ENCODE results near the gene FAM117B.

FAM117B gene

DNA sequence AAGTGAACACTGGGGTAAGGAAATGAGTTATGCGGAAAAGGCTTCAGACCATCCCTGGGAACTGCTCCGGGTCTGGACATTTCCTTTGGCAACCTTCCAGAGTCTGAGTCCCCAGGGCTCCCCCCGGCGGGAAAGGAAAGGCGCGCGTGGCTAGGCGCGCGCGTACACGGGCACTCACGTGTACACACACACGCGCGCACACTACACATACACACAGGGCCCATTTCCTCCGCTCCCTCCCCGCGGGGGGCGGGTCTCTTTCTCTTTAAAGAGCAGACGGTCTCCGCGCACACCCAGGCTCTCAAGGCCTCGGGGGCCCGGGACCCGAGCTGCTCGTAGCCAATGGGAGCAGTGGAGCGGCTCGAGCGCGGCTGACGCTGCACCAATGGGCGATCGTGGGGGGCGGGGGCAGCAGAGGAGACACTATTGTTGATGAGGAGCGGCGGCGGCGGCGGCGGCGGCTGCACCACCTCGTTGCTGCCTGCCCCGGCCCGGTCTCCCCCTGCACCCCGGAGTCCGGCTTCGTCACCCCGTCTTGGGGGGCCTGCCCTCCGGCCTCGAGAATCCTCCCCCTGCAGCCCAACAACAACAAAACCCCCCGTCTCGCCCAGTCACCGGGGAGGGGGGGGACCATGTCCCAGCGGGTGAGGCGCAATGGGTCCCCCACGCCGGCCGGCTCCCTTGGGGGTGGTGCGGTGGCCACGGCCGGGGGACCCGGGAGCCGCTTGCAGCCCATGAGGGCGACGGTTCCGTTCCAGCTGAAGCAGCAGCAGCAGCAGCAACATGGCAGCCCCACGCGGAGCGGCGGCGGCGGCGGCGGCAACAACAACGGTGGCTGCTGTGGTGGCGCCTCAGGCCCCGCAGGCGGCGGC, at the start of gene FAM117B:
Gene FAM117B (plus strand): TSS at position 414 of the 872 bp plus-strand sequence. CDS start 219 bp downstream, at position 633.
- DNase-seq (ENCODE audit: low read depth, low spot score) = peak; percentile 80

DNA sequence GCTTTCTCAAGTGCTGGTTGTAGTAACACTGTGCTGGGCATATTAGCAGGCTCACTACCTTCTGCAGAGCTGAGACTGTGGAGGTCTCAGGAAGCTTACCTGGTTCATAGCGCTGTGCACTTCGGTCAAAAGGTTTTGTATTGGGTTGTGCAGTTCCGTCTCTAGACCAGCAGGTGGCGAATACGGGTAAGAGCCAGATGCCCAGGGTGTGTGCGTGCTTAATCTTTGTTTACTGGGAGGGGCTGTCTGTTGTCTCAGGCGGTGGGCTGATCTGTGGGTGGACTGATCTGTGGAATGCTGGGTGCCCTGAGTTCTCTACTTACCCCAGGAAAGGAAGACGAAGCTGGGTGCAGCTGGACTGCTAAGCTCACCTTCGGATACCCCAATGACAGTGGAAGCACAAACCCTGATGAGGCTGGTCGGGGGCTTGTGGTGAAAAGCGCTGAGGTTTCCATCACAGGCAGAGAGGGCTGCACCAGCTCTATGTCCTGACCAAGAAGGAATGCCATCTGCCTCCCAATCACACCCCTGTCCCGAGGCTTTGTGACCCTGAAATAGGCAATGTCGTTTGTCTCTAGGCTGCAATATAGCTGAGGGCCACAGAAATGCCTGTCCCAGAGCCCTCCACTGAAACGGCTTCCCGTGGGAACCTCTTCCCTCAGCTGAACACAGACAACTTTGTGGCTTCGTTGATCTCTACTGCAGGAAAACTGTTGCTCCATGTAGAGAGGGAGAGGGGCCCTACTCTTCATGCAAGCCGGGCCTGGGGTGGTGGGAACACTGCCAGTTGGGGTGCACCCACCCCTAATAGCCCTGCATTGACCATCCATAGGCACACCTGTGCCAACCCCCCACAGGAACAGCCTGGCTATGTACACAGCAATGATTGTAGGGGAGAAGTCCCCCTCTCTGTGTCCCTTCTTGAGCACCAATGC, 45.9 kb upstream of the FAM117B start:
- DNase-seq (ENCODE audit: low read depth, low spot score) = peak; percentile 54

DNA sequence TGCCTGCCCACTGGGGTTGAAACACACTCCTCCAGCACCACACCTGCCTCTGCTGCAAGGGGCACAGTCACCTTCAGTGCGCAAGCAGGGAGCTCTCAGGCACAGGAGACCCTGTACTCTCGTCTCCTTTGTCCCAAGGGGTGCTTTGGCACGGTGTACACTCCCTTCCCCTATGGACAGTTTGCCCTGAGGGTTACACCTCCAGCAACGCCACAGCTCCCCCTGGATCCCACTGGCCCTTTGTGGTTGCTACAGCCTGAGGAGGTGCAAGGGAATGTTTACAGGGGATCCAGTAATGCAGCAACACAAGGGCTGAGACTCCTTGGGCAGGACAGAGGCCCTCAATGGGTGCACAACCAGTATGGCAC, 45.2 kb upstream of the FAM117B start:
- DNase-seq (ENCODE audit: low read depth, low spot score) = no peak

DNA sequence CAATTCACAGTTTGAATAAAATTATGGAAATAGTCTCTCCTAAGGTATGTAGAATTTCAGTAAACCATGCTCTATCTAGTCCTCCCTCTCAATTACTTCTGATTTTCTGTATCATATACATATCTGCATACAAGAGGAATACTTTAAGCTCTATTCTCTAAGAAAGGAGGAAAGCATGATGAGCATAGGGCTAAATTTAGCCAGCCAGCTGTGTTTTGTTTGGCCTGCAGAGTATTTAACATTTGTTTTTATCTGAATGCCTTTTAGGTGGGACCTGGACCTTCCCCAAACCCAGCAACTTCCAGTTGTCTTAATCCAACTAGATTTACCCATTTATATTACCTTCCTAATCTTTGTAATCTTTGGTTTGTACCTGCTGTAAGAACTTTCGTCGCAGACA, 42.2 kb upstream of the FAM117B start:
- no peak for DNase-seq (ENCODE audit: low read depth, low spot score)

DNA sequence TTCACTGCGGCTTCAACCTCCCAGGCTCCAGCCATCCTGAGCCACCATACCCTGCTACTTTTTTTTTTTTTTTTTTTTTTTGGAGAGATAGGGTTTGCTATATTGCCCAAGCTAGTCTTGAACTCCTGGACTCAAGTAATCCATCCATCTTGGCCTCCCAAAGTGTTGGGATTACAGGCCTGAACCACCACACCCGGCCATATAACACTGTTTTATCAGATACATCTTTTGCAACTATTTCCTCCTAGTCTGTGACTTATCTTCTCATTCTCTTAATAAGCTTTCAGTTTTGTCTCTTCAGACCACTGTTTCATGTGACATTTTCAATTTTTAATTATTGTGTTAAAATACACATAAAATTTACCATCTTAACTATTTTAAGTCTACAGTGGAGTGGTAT, 35.7 kb upstream of the FAM117B start:
- DNase-seq (ENCODE audit: low read depth, low spot score) = no peak

DNA sequence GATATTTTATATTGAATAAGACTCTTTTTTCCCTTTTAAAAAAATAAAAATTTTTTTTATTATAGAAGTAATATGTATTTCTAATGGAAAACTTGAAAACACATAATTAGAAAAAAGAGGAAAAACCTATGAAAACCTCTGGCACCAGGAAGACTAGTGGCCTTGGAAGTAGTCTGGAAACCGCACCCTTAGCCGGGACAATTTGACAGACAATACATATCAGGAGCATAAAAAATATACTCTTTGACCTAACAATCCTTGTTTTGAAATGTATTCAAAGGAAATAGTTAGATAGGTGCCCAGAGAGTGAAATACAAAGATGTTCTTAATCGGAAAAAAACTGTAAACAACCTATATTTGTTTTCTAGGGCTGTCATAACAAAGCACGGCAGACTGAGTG, 34.9 kb upstream of the FAM117B start:
- no peak for DNase-seq (ENCODE audit: low read depth, low spot score)

DNA sequence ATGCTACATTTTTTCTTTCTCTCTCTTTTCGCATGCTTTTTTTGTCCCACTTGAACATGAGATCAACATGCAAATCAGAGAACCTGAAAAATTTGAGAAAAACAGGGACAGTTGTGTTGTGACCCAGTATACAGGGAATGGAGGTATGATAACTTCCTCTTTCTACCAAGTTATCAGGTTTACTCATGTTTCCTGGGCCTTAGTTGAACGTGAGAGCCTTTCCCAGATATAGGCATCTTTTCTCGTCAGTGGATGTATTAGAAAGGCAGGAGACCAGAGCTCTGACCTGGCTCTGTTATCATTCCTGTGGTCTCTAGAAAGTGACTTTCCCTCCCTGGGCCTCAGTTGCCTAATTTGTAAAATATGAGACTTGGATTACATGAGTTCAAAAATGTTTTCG, 30.1 kb upstream of the FAM117B start:
- DNase-seq (ENCODE audit: low read depth, low spot score) = no peak

DNA sequence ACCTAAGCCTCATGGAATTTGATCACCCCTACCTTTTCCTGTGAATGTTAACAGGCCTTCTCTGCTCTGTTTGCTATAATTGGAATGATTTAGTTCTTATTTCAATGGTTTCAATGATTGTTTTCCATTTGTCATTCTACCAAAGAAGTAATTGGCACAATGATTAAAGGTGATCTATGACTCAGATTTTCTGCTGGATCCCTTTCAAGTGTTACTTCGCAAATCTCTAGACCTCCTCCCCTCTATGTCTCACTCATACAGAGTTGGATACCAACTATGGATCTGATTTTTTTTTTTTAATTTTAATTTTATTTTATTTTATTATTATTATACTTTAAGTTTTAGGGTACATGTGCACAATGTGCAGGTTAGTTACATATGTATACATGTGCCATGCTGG, 29.6 kb upstream of the FAM117B start:
- no peak for DNase-seq (ENCODE audit: low read depth, low spot score)

DNA sequence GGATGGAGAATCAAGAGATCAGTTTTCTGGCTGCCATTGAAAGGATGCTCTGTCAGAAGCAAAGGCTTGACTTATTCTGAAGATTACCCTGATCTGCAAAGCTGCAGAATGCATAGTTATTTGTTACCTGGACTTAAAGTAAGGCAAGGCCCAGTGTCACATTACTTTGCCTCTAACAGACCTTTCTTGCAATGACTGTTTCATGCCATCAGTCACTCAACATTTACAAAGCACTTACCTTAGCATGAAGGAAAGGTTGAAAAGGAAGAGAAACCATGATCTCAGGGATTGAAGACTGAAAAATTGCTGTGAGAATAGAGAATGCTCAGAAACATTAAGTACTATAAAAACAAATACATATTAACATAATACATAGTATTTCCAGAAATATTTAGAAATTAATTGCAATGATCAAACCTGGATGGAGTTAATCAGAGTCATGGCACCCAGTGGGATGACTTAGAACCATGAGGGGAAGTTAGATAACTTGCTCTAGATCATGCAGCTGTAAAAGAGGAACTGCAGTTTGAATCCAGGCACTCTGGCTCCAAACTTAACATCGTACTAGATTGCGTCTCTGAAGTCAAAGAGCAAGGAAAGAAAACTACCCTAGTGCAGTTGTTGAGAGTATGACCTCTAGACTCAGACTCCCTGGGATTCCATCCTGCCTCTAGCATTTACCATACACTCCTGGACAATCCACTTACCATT, 26.5 kb upstream of the FAM117B start:
- DNase-seq (ENCODE audit: low read depth, low spot score) = no peak

DNA sequence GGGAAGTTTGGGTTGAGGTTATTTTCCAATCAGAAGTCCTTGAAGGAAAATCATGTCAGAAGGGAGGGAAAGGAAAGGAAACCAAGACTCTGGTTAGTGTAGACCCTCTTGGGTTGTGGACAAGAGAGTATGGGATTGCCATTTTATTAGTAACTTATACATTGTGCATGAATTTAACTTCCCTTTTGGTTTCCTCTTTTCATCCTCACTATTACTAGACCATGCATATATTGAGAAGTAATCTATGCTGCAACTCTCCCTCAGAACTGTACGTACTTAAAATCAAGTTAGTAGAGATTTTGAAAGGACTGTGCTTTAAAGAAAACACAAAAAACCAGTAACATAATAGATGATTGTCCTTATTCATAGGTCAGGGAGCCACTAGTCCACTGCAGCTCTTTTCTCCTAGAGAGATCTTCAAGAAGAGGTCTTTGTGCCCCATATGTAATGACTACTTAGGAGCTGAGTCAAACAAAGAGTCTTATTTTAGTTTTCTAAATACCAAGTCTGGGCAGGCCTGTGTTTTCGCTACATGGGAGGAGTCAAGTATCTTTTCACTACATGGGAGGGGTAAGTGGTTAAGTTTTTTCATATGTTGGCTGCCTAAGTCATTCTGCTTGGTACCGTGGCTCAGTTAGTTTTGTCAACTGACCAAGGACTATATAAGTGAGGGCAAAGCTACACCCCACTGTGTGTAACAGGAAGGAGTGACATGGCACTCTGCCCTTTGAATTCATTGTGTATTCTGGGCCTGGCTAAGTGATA, 25.2 kb upstream of the FAM117B start:
- no peak for DNase-seq (ENCODE audit: low read depth, low spot score)

DNA sequence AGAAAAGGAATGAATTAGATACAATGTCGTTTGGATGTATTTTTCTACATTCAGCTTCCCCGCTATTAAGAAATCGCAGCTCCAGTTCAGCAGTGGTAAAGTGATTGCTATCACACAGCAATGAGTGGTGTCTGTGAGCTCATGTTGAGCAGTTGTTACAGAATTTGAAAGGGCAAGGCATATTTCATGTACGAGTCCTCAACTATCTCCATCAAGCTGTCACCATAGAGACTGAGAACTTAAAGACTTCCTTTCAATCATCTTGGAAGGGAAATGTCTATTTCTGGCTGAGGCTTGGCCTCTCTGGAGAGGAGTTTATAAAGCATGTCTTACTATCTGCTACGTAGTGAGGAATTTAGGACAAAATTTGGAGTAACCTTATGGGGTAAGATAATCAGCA, 24.4 kb upstream of the FAM117B start:
- DNase-seq (ENCODE audit: low read depth, low spot score) = no peak

DNA sequence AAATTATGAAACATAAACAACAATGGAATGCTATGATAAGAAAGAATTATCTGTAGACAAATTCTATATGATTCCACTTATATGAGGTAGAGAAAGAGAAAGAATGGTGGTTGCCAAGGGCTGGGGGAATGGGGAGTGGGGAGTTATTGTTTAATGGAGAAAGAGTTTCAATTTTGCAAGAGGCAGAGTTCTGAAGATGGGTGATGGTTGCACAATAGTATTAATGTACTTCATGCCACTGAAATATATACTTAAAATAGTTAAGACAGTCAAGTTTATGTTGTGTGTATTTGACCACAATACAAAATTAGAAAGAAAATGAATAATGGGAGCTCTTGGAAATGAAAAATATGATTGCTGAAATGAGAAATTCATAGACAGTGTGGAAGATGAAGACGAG, 22.6 kb upstream of the FAM117B start:
- DNase-seq (ENCODE audit: low read depth, low spot score) = no peak

DNA sequence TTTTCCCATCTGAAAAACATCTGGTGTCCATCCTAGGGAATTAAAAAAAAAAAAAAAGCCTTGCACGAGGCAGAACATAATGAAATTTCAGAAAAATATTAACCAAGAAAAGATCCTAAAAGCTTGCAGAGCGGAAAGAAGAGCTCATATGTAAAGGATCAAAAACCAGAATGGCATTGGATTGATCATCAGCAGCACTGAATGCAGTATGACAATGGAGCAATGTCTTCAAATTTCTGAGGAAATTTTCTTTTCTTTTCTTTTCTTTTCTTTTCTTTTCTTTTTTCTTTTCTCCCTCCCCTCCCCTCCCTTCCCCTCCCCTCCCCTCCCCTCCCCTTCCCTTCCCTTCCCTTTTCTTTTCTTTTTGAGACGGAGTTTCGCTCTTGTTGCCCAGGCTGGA, 21.3 kb upstream of the FAM117B start:
- DNase-seq (ENCODE audit: low read depth, low spot score) = no peak

DNA sequence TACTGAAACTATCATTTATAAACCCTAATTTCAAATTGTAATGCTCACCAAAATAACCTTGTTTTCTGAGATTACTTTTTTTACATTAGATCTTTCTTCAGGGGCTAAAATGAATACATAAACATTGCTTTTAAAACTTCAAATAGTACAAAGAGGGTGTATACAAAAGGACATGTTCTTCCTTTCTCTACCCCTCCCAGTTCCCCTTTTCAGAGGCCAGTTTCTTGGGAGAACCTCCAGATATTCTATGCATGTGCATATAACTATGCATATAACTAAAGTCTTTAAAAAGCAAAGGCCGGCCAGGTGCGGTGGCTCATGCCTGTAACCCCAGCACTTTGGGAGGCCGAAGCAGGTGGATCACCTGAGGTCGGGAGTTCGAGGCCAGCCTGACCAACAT, 10.6 kb upstream of the FAM117B start:
- DNase-seq (ENCODE audit: low read depth, low spot score) = no peak

DNA sequence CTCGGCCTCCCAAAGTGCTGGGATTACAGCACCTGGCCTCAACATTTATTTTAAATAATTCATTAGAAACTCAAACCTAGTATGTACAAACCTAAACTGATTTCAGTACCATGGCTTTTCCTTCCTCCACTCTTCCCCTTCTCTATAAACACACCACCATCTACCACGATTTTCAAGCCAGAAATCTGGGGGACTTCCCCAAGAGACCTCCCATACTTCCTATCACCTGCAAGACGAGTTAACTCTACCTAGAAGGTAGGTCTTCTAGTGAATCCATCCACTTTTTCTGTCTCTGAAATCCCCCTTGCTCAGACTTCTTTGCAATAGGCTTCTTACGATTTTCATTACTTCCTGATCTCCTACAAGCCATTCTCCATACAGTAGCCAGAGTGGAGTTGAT, 7.7 kb upstream of the FAM117B start:
- DNase-seq (ENCODE audit: low read depth, low spot score) = no peak

DNA sequence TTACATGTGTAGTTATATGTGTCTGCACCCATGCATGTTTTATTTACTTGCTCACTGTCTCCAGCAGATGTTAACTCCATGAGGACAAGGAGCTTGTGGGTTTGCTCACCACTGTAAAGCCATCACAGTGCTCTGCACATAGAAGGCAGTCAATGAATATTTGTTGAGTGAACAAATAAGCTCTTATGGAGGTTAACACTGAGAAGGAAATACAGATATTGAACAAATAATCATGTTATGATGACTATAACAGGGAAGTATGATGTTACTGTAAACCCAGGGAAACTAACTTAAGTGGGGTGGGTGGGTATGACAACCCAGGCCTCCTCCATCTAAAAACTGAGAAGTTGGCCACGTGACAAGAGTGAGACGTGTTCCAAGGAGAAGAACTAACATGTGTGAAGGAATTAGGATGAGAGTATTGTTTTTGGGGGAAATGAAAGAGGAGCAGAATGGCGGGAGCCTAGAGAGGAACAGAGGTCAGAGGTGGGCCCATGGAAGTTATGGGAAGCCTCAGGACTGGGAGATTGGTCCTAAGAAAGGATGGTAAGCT, 6.0 kb upstream of the FAM117B start:
- no peak for DNase-seq (ENCODE audit: low read depth, low spot score)

DNA sequence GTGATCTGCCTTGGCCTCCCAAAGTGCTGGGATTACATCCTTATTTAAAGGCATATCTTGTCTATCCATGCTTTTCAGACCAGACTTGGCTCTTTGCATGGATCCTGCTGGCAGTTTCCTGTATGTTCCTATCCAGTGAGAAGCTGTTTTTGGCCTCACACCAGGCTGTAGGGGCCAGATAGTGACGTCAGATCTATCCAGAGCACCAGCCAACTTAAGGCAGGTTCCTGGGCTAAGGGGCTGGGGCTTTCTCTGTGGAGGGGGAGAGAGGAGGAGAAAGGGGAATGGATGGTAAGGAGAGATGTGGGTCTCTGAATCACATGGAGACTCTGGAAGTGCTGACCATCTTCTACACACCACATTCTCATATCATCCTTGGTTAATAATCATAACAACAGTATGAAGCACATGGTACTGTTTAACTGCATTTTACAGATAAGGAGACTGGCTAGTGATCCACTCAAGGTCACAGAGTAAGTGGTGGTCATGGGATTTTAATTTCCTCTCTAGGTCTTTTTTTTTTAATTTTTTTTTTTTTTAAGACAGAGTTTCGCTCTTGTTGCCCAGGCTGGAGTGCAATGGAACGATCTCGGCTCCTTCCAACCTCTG, 2.0 kb upstream of the FAM117B start:
- DNase-seq (ENCODE audit: low read depth, low spot score) = no peak

DNA sequence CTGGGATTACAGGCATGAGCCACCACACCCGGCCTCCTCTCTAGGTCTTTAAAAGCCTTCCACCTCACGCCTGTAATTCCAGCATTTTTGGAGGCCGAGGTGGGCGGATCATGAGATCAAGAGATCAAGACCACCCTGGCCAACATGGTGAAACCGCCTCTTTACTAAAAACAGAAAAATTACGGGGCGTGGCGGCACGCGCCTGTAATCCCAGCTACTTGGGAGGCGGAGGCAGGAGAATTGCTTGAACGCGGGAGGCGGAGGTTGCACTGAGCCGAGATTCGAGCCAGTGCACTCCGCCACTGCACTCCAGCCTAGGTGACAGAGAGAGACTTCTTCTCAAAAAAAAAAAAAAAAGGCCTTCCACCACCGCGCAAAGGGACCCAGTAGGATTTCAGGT, 1.3 kb upstream of the FAM117B start:
- DNase-seq (ENCODE audit: low read depth, low spot score) = no peak

DNA sequence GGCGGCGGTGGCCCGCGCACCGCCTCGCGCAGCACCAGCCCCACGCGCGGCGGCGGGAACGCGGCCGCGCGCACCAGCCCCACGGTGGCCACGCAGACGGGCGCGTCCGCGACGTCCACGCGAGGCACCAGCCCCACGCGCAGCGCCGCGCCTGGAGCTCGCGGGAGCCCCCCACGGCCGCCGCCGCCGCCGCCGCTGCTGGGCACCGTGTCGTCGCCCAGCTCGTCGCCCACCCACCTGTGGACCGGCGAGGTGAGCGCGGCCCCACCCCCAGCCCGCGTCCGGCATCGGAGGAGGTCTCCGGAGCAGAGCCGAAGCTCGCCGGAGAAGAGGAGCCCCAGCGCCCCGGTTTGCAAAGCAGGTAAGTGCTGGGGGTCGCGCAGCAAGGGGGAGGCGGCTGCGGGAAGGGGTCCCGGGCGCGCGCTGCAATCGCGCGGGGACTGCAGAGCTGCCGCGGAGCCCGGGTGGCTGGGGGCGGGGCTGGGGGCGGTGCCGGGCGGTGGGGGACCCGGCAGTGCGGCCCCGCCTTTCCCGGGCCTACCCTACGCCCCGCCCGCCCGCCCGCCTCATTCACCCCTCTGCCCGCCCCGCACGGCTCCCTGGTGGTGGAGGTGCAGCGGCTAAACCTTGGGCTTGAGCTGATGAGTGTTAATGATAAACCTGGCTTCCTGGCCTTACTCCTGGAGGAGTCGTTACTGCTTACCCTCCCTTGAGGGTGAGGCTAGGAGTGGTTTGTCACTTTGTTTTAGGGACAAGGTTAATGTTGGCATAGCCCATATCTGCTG, 851 bp downstream of the FAM117B start:
- DNase-seq (ENCODE audit: low read depth, low spot score) = peak; percentile 23

DNA sequence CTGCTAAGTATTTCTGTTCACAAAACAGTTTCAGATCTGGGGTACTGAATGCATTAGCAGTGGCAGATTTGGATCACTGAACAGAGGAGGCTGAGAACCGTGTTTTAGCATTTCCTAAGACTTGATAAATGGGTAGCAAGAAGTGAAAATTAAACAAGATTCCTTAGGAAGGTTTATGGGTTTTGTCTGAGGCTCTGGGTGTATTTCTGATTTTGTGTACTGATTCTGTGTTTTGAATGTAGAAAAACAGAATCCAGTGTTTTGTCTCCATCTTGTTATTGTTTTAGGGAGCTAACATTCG, 1.4 kb downstream of the FAM117B start:
- DNase-seq (ENCODE audit: low read depth, low spot score) = no peak
